HG03039 (cell line): ENCODE results near the gene PTPRD.

Experiments used
- ATAC-seq: cut with Tn5 transposase; IDR thresholded peaks from one replicate; pipeline ENCODE4 v1.9.1; 2021; ENCODE audit warnings: mild to moderate bottlenecking, moderate library complexity; ENCODE audit not compliant: unreplicated experiment

The PTPRD gene

GRCh38 chr9:8270235-8270634, 2342.6 kb downstream of the PTPRD start:
- ATAC-seq, result no peak

DNA sequence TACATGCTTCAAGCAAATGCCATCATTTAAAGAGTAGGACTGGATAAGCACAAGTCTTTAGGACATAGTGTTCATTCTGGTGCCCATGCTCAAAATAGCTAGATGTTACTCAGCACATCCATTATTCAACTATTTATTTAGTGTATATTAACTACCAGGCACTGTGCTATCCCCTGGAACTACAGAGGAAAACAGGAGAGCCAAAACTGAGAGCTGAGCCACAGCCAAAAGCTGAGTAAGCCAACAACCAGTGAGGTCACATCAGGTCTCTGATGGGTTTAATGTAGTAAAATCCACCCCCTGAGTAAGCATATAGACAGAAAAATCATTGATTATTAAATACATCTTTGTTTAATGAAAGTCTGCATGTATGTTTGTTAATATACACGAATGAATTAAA, 2343.9 kb downstream of the PTPRD start:
- no peak for ATAC-seq

- no peak for ATAC-seq
Measured at GRCh38 chr9:8268216-8268878, 2344.5 kb downstream of the PTPRD start.

DNA sequence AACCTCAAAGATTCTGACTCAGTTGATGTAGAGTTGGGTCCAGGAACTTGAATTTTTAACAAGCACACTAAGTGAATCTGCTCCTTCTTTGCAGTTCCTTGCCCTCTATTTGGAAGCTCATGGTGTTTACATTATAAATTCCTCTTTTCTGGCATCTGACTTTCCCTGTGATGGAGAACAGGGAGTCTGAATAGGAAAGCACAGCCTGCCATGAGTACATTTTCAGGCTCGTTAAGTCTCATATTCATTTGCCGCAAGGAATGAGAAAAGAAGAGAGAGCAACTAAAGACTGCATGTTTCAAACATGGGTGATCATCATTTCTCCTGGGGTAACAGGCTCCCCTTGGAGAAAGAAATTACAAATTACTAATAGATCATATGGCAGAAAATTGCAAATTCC, 2345.2 kb downstream of the PTPRD start:
- ATAC-seq, result no peak

DNA sequence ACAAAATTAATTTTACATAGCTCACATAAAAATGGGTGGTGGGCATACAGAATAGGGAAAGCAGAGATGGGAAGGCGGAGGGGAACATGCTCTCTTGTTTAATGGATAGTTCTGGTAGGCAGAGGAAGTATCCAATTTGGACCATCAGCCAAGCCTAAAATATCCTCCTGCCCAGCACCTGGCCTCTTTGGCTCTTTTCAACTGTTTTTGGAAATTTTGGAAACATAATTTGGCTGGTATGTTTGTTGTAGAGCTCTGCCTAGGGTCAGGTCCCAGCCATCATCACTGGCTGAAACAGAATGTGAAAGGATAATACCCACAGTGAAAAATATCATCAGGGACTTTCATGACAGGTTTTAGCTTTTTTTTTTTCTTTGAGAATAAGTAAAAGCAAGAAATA, 2345.9 kb downstream of the PTPRD start:
- no peak for ATAC-seq

- no peak for ATAC-seq
Measured at GRCh38 chr9:8265281-8265680, 2347.5 kb downstream of the PTPRD start.
